Measurements from ENCODE around the gene MIEF2. TPM values are rescaled to one million over a fixed set of nuclear protein-coding genes. Genes with fewer than 3 reads are reported as not detected.
"Not testable (repeated sequence)": the region's sequence is repeated elsewhere in the genome, so short reads cannot be mapped to it uniquely, and the experiment has no call there.

Gene MIEF2, protein sequence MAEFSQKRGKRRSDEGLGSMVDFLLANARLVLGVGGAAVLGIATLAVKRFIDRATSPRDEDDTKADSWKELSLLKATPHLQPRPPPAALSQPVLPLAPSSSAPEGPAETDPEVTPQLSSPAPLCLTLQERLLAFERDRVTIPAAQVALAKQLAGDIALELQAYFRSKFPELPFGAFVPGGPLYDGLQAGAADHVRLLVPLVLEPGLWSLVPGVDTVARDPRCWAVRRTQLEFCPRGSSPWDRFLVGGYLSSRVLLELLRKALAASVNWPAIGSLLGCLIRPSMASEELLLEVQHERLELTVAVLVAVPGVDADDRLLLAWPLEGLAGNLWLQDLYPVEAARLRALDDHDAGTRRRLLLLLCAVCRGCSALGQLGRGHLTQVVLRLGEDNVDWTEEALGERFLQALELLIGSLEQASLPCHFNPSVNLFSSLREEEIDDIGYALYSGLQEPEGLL
- total RNA-seq = 43.1 and 48.0 TPM in 2 replicates

DNA sequence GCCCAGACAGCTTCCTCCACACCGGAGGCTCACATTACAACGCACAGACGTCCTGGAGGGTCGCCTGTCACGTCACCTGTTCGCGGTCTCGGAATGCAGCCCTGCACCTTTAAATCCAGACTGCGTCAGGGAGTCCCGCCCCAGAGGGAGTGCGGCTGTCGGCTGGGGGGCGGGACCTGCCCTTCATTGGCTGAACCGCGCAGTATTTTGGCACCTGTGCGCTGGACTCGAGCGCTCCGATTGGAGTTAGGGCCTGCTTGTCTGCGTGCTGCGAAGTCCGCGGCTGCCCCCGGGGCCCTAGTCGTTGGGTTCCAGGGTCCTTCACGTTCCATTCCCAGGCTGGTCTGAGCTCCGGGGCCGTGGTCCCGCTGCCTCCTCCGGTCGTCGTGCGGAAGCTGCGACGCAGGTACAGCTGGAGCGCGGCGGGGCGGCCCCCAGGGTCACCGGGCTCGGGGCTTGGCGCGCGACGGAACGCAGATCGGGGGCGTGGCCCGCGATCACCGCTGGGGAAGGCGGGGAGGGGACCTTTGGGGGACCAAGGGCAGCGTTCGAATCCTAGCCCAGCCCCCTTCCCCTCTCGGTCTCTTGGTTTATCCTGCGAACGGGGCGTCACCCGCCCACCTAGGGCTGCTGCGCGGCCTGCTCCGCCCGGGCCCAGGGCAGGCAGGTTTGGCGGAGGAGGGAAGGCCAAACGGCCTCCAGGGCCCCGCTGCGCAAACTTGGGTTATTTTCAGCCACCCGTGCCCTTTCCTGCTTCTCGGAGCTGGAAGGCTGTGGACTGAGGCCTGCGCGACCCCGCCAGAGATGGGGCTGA is at the start of gene MIEF2:
TSS of gene MIEF2 (plus strand) at position 331 of the 814 bp plus-strand sequence. CDS start 2,059 bp downstream, outside the sequence.
- peak within 1 kb of the TSS; percentile 85 for H3K4me3 ChIP-seq (ENCODE audit: low read depth, low read length)
- DNase-seq (ENCODE audit: low read depth) = peak; percentile 58
- TF ChIP-seq, protein P1, sequence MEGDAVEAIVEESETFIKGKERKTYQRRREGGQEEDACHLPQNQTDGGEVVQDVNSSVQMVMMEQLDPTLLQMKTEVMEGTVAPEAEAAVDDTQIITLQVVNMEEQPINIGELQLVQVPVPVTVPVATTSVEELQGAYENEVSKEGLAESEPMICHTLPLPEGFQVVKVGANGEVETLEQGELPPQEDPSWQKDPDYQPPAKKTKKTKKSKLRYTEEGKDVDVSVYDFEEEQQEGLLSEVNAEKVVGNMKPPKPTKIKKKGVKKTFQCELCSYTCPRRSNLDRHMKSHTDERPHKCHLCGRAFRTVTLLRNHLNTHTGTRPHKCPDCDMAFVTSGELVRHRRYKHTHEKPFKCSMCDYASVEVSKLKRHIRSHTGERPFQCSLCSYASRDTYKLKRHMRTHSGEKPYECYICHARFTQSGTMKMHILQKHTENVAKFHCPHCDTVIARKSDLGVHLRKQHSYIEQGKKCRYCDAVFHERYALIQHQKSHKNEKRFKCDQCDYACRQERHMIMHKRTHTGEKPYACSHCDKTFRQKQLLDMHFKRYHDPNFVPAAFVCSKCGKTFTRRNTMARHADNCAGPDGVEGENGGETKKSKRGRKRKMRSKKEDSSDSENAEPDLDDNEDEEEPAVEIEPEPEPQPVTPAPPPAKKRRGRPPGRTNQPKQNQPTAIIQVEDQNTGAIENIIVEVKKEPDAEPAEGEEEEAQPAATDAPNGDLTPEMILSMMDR (conservative IDR thresholded peaks at IDR 0.05; ENCODE audit: low read depth, low read length) = no peak

DNA sequence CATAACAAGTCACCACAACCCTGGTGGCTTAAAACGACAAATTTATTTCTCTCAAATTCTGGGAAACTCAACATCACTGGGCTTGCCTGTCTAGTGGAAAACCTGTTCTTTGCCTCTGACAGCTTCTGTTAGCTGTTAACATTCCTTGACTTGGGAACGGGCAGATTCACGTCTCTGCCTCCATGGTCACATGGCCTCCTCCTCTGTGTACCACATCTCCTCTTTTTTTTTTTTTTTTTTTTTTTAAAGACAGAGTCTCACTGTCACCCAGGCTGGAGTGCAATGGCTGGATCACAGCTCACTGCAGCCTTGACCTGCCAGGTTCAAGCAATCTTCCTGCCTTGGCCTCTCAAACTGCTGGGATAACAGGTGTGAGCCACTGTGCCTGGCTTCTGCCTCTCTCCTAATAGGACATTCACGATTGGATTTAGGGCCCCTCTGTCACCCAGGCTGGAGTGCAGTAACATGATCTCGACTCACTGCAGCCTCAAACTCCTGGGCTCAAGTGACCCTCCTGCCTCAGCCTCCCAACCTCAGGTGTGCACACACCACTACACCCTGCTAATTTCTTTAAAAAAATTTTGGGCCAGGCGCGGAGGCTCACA is 46.7 kb upstream of the MIEF2 start:
- DNase-seq (ENCODE audit: low read depth) = no peak
- TF ChIP-seq, protein P1 (conservative IDR thresholded peaks at IDR 0.05; ENCODE audit: low read depth, low read length) = no peak
- no peak overlapping the region for H3K4me3 ChIP-seq (ENCODE audit: low read depth, low read length)

DNA sequence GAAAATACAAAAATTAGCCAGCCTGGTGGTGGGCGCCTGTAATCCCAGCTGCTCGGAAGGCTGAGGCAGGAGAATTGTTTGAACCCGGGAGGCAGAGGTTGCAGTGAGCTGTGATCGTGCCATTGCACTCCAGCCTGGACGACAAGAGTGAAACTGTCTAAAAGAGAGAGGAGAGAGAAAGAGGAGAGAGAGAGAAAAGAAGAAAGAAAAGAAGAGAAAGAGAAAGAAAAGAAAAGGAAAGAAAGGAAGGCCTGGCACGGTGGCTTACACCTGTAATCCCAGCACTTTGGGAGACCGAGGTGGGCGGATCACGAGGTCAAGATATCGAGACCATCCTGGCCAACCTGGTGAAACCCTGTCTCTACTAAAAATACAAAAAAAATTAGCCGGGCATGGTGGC is 43.6 kb upstream of the MIEF2 start:
- not testable (repeated sequence) for DNase-seq (ENCODE audit: low read depth); H3K4me3 ChIP-seq (ENCODE audit: low read depth, low read length)

DNA sequence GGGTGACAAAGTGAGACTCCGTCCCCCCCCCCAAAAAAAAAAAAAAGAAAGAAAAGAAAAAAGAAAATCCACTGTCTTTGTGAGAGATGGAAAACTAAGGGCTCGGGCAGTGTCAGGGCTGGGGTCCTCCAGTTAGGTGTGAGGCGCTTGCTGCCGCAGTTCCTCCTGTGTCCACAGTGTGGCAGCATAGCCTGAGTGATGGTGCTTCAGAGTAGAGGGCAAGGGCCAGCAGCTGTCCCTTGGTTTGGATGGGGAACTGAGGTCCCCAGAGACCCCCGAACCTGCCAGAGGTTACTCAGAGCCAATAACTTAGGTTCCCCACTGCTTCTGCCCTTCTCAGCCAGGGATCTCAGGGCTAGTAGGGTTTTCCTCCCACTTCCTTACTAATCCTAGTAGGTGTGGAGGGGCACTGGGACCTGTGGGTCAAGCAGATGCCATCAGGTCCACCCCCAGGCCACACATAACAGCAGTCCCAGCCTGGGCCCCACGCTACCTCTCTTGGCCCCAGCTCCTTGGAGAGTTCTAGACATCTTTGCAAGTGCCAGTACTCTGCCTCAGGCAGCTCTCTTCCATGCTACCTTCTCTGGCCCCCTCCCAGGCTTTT is 42.9 kb upstream of the MIEF2 start:
- H3K4me3 ChIP-seq (ENCODE audit: low read depth, low read length) = no peak overlapping the region
- DNase-seq (ENCODE audit: low read depth) = no peak
- TF ChIP-seq, protein P1 (conservative IDR thresholded peaks at IDR 0.05; ENCODE audit: low read depth, low read length) = peak; percentile 96

DNA sequence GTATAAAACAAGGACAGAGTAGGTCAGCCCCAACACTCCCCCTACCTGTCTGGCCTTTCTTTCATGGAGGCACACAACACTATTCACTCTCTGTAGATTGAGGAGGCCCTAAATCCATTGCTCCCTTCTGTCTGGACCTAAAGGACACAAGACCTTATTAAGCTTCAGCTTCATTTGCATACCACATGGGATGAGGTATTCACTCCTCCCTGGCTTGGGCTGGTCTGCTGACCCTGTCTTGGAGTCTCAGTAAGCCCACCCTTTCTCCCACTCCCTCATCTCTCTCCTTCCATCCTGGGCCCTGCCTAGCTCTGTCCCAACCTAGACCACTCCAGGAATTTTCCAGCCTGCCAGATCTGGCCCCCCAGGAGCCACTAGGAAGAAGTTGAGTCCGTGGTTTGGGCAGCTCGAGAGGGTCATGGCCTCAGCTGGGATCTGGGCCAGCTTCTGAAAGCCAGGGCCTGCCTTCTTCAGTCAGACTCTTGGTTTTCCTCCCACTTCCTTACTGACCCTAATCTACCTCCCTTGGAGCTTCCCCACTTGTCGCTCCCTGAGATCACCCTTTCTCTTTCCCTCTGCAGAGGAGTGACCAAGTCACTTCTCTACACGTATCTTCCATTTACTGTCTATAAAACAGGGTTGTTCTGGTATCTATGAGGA is 41.6 kb upstream of the MIEF2 start:
- no peak overlapping the region for H3K4me3 ChIP-seq (ENCODE audit: low read depth, low read length)
- TF ChIP-seq, protein P1 (conservative IDR thresholded peaks at IDR 0.05; ENCODE audit: low read depth, low read length) = no peak
- no peak for DNase-seq (ENCODE audit: low read depth)

DNA sequence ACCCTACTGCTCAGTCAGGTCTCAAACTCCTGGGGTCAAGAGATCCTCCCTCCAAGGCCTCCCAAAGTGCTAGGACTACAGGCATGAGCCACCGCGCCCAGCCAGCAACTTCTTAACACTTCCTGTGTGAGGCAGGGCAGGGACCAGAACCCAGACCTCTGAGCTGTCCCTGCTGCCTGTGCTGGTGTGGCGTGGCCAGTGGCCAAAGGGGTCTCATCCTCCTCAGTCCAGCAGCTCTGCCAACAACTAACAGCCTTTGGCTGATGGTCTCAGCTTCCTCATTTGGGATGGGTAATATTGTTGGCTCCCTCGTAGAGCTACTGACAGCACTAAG is 36.4 kb upstream of the MIEF2 start:
- DNase-seq (ENCODE audit: low read depth) = no peak
- no peak overlapping the region for H3K4me3 ChIP-seq (ENCODE audit: low read depth, low read length)
- TF ChIP-seq, protein P1 (conservative IDR thresholded peaks at IDR 0.05; ENCODE audit: low read depth, low read length) = no peak

Data from epithelial cell of proximal tubule (primary cell).